K562 (cell line): Measurements from ENCODE around the gene APOBEC3A. TPM values are rescaled to one million over a fixed set of nuclear protein-coding genes. Genes with fewer than 3 reads are reported as not detected.
A peak's percentile ranks its signal among the peaks of the same experiment; 100 is the strongest.

Experiments used
- ATAC-seq: fragments of 200-7000 bp; cut with Tn5 transposase; 3 replicates; pipeline ENCODE4 v1.9.1; 2020; ENCODE audit warnings: moderate library complexity
- BruUV-seq: library from RNA; stranded (reverse); fragments of 400-500 nt; replicated peaks from 2 replicates; lab custom pipeline; 2021; lab: Mats Ljungman, UMichigan
- CTCF ChIA-PET: fragments of 300-600 bp; formaldehyde crosslinking; extraction: SDS; loops from one replicate; lab custom pipeline; 2021; ENCODE audit warnings: low intra/inter-chr PET ratio; lab: Yijun Ruan, JAX
- POLR2A ChIA-PET: fragments of 300-600, 350-650 bp; sonication (Branson Sonifier 250); formaldehyde crosslinking; extraction: SDS; loops from one replicate; lab custom pipeline; 2021; ENCODE audit warnings: antibody characterized with exemption, inconsistent platforms; lab: Yijun Ruan, JAX
- DNase-seq, 4 experiments: peaks; one replicate each; pipeline versions ENCODE4 v3.0.0 to v3.0.0-alpha.2; 2011 to 2018; ENCODE audit warnings: low spot score in 3 of 4, mixed read lengths in 3 of 4; ENCODE audit errors: extremely low read depth in 1 of 4
- FAIRE-seq: peaks from 2 replicates; lab custom pipeline; 2011; peaks lifted over from hg19 to GRCh38; lab: Jason Lieb, UNC
- H2AFZ ChIP-seq: 2 replicates; pipeline ENCODE4 v1.6.0; 2011; ENCODE audit warnings: low read depth, low read length, control low read depth, inconsistent platforms
- H3K27ac ChIP-seq: fragments of 200-600 bp; 3 replicates; pipeline ENCODE4 v1.8.0; 2011; ENCODE audit warnings: low read depth, mild to moderate bottlenecking, control low read depth, inconsistent platforms, low read length, moderate library complexity, mixed read lengths; ENCODE audit errors: extremely low read depth
- H3K27me3 ChIP-seq, 2 experiments: fragments of 300-600 bp in 1 of 2; 2 replicates in 1 of 2; 3 replicates in 1 of 2; pipeline versions ENCODE4 v1.6.0 to v1.8.0; 2011; ENCODE audit warnings: inconsistent platforms in 2 of 2, low read length in 2 of 2, mild to moderate bottlenecking in 1 of 2, mixed read lengths in 1 of 2, moderate library complexity in 1 of 2; ENCODE audit not compliant: control insufficient read depth in 2 of 2, insufficient read depth in 2 of 2
- H3K36me3 ChIP-seq: fragments of 300-600 bp; 3 replicates; pipeline ENCODE4 v1.8.0; 2011; ENCODE audit warnings: mild to moderate bottlenecking, low read length, inconsistent platforms; ENCODE audit not compliant: control insufficient read depth, insufficient read depth
- H3K4me1 ChIP-seq, 2 experiments: fragments of 200-600 bp in 1 of 2; replicated peaks in 1 of 2; 2 replicates in 1 of 2; 3 replicates in 1 of 2; pipeline versions ENCODE4 v1.5.1 to v1.8.0; 2011; ENCODE audit warnings: inconsistent platforms in 2 of 2, low read length in 2 of 2, mild to moderate bottlenecking in 1 of 2, mixed read lengths in 1 of 2, moderate library complexity in 1 of 2; ENCODE audit not compliant: control insufficient read depth in 2 of 2, insufficient read depth in 2 of 2
- H3K4me2 ChIP-seq: 2 replicates; pipeline ENCODE4 v1.6.1; 2011; ENCODE audit warnings: low read length, control low read depth, inconsistent platforms, mixed read lengths; ENCODE audit not compliant: insufficient read depth
- H3K4me3 ChIP-seq: fragments of 200-600 bp; sonication (generic), shearing (Covaris generic); 2 replicates; pipeline ENCODE4 v1.5.1; 2016; ENCODE audit warnings: control low read depth, inconsistent platforms
- H3K79me2 ChIP-seq: fragments of 200-600 bp; 3 replicates; pipeline ENCODE4 v1.8.0; 2011; ENCODE audit warnings: low read length, inconsistent platforms; ENCODE audit not compliant: control insufficient read depth, insufficient read depth
- H3K9ac ChIP-seq, 2 experiments: 2 replicates each; pipeline versions ENCODE4 v1.6.0 to v1.6.1; 2011; ENCODE audit warnings: low read depth in 2 of 2, low read length in 2 of 2, control low read depth in 1 of 2, inconsistent platforms in 1 of 2, mild to moderate bottlenecking in 1 of 2, mixed read lengths in 1 of 2; ENCODE audit not compliant: insufficient read depth in 1 of 2
- H3K9me1 ChIP-seq: one replicate; pipeline ENCODE4 v1.6.0; 2011; ENCODE audit warnings: inconsistent platforms, mild to moderate bottlenecking, low read length, moderate library complexity; ENCODE audit not compliant: control insufficient read depth, insufficient read depth
- H3K9me3 ChIP-seq: replicated peaks from 2 replicates; pipeline ENCODE4 v1.5.1; 2011; ENCODE audit warnings: low read depth, low read length, inconsistent platforms; ENCODE audit not compliant: control insufficient read depth, insufficient read depth
- H4K20me1 ChIP-seq: replicated peaks from 2 replicates; pipeline ENCODE4 v1.6.1; 2011; ENCODE audit warnings: low read length, inconsistent platforms, mixed read lengths; ENCODE audit not compliant: control insufficient read depth, insufficient read depth
- FOXM1 ChIP-seq, 2 experiments: fragments of 450-650 bp in 1 of 2; sonication (generic) in 1 of 2; formaldehyde crosslinking in 1 of 2; IDR thresholded peaks; 2 replicates each; pipeline versions ENCODE4 v1.6.1 to v1.9.0; 2017 to 2022; ENCODE audit warnings: low read depth in 2 of 2, mild to moderate bottlenecking in 2 of 2, missing genetic modification reagents in 1 of 2, moderate library complexity in 1 of 2
- GABPA ChIP-seq: fragments of 200-800 bp; sonication (Bioruptor generic); conservative IDR thresholded peaks from 2 replicates; pipeline ENCODE4 v1.6.1; 2016; ENCODE audit warnings: low read depth, missing genetic modification characterization, missing compliant biosample characterization
- GTF2F1 ChIP-seq: IDR thresholded peaks from 2 replicates; pipeline ENCODE4 v1.6.1; 2011; ENCODE audit warnings: low read depth, low read length, improper control_type of control experiment
- HMBOX1 ChIP-seq: sonication (generic); IDR thresholded peaks from 2 replicates; pipeline ENCODE4 v1.6.1; 2016
- KAT2B ChIP-seq: IDR thresholded peaks from one replicate; pipeline ENCODE4 v1.6.1; 2012; ENCODE audit warnings: low read depth, mild to moderate bottlenecking, control low read depth, inconsistent platforms, low read length, moderate library complexity
- PBX2 ChIP-seq, 2 experiments: IDR thresholded peaks in 1 of 2; conservative IDR thresholded peaks in 1 of 2; 2 replicates each; pipeline ENCODE4 v1.6.1; 2016; ENCODE audit warnings: low read depth in 2 of 2, mild to moderate bottlenecking in 1 of 2, missing compliant biosample characterization in 1 of 2, missing genetic modification characterization in 1 of 2, moderate library complexity in 1 of 2
- PREB ChIP-seq: sonication (generic); formaldehyde crosslinking; IDR thresholded peaks from 2 replicates; pipeline ENCODE4 v1.8.1; 2023; ENCODE audit warnings: mild to moderate bottlenecking, missing genetic modification reagents
- ZNF41 ChIP-seq: fragments of 250-450 bp; sonication (Bioruptor Pico); conservative IDR thresholded peaks from 2 replicates; pipeline ENCODE4 v1.4.0; 2020; ENCODE audit warnings: mild to moderate bottlenecking
- ZNF668 ChIP-seq: fragments of 250-450 bp; sonication (Bioruptor Pico); IDR thresholded peaks from 2 replicates; pipeline ENCODE4 v1.8.0; 2022; ENCODE audit warnings: mild to moderate bottlenecking, inconsistent platforms
- WGBS: fragments of 100-300 bp; shearing (Covaris generic); methylation state at CpG from one replicate; pipeline ENCODE4 v1.1.6; 2016; ENCODE audit warnings: low coverage, mixed read lengths; ENCODE audit not compliant: insufficient coverage; ENCODE audit errors: missing lambda C conversion rate; 5-methylcytosine and 5-hydroxymethylcytosine counted together
- in situ Hi-C: fragments of 300-500 bp; cut with MboI; formaldehyde crosslinking; loops from 4 replicates; pipeline ENCODE4 v1.15.0; 2018; ENCODE audit warnings: inconsistent platforms, mixed read lengths
- intact Hi-C: fragments of 100-400 bp; cut with micrococcal nuclease; formaldehyde crosslinking; loops from 2 replicates; pipeline ENCODE4 v1.14.2; 2022
- polyA plus RNA-seq, 8 experiments: library from polyadenylated mRNA; depleted of rRNA in 4 of 8; stranded (reverse) in 5 of 8; unstranded in 3 of 8; fragments of >200 nt; fragmentation: Nextera tagmentation in 2 of 8; fragmentation: Illumina TruSeq in 1 of 8; extraction: Ambion mirVana in 2 of 8; extraction: Trizol in 1 of 8; gene quantifications; 2 replicates each; pipeline versions ENCODE4 v1.2.1 to v1.2.3, GENCODE V29; 2011 to 2014; ENCODE audit warnings: inconsistent platforms in 1 of 8, missing spikeins in 1 of 8
- total RNA-seq, 7 experiments: library from RNA; depleted of rRNA in 6 of 7; stranded (reverse); fragments of >200 nt in 6 of 7; fragmentation: Illumina TruSeq in 2 of 7; extraction: Trizol in 2 of 7; gene quantifications; 2 replicates each; pipeline versions ENCODE4 v1.2.1 to v1.2.3, GENCODE V29; 2011 to 2021; ENCODE audit warnings: low replicate concordance in 1 of 7

APOBEC3A gene
- total and polyA plus RNA-seq, 9 of the 15 experiments (the other 6 are each of a cell fraction or from before 2014, with no cell fraction given), result 0.04 TPM; not detected in 8

- Histone ChIP-seq H3K9ac (no peak overlapping the region), H3K36me3 (no peaks in the 10 kb centered on the region)
- TF ChIP-seq GABPA (tag) (peak; percentile 44), ZNF41 (CRISPR knock-in tag) (no peak)
- TF ChIP-seq, all 486 proteins: peak for 1
- ATAC-seq (no peak), DNase-seq (no peak), FAIRE-seq (no peak)
- H3K4me3 ChIP-seq, result no peak overlapping the region
- 23% methylated on average over 11 of the region's 13 CpGs for WGBS
- H3K4me1 ChIP-seq, result no peaks in the 10 kb centered on the region; a peak in 2 of 5 replicates
- no peaks in the 10 kb centered on the region for H3K79me2 ChIP-seq
- POLR2A ChIA-PET, result no interaction called here
- intact Hi-C loops (no loop called here), in situ Hi-C loops (no loop called here)
- peaks cover 7 to 48% of the 10 kb centered on the region in 2 experiments for H3K27me3 ChIP-seq
- no TSS peak for BruUV-seq
- no peak overlapping the region for H3K4me2 ChIP-seq
- H3K9me1 ChIP-seq, result no peaks in the 10 kb centered on the region
- H3K9me3 ChIP-seq, result no peaks in the 10 kb centered on the region
- H2AFZ ChIP-seq, result no peak overlapping the region
- H4K20me1 ChIP-seq, result no peaks in the 10 kb centered on the region
- CTCF ChIA-PET, result interaction anchor here (0.6 kb wide), 1 partner anchor 29 kb away, joined by 3 read pairs; no protein-coding TSS in a partner anchor
- no peak overlapping the region for H3K27ac ChIP-seq
Observed at GRCh38 chr22:38941488-38941987, 15.9 kb upstream of the APOBEC3A start.

- 13% methylated on average over 5 of the region's 5 CpGs for WGBS
- intact Hi-C loops (no loop called here), in situ Hi-C loops (no loop called here)
- Histone ChIP-seq H3K4me2 (no peak overlapping the region), H3K79me2 (no peaks in the 10 kb centered on the region), H3K36me3 (no peaks in the 10 kb centered on the region), H3K27me3 (peaks cover 13 to 50% of the 10 kb centered on the region in 2 experiments), H3K27ac (no peak overlapping the region), H3K9me3 (no peaks in the 10 kb centered on the region), H4K20me1 (0 out of 2 replicates have a peak, but pooled peaks cover 4% of the 10 kb centered on the region), H3K9ac (no peak overlapping the region), H3K4me1 (no peaks in the 10 kb centered on the region; a peak in 2 of 5 replicates), H2AFZ (peak overlapping the region; percentile 74), H3K4me3 (no peak overlapping the region), H3K9me1 (no peaks in the 10 kb centered on the region)
- BruUV-seq, result no TSS peak
- ChIA-PET CTCF (interaction anchor here (0.6 kb wide), 1 partner anchor 60 kb away, joined by 3 read pairs; no protein-coding TSS in a partner anchor), POLR2A (no interaction called here)
- no peak for DNase-seq
- ATAC-seq, result peak; percentile 26; the same call in 1 of the 3 replicates
- no peak for FAIRE-seq
- TF ChIP-seq GTF2F1, result no peak
- TF ChIP-seq FOXM1 (IDR thresholded peaks at IDR 0.05; ENCODE audit: low read depth), result no peak
- TF ChIP-seq FOXM1 (CRISPR knock-in tag; IDR thresholded peaks at IDR 0.05; ENCODE audit: low read depth), result no peak
- TF ChIP-seq HMBOX1, result no peak
- no peak for TF ChIP-seq ZNF668 (CRISPR knock-in tag)
- TF ChIP-seq KAT2B, result no peak
- TF ChIP-seq PBX2 (CRISPR knock-in tag; IDR thresholded peaks at IDR 0.05; ENCODE audit: low read depth), result no peak
- peak; percentile 58 for TF ChIP-seq PBX2 (tag; conservative IDR thresholded peaks at IDR 0.05; ENCODE audit: low read depth)
- TF ChIP-seq PREB (CRISPR knock-in tag), result no peak
Observed at GRCh38 chr22:38942702-38943101, 14.7 kb upstream of the APOBEC3A start.
